Mammary epithelial cell (primary cell): ENCODE measurements around the gene CALHM3.

Source experiments
- EZH2 ChIP-seq: IDR thresholded peaks from 2 replicates; pipeline ENCODE4 v1.6.1; 2012; ENCODE audit warnings: low read length, inconsistent platforms, borderline replicate concordance
- TF ChIP-seq, protein P1 (sequence below), 2 donors: IDR thresholded peaks in 1 of 2; conservative IDR thresholded peaks in 1 of 2; 2 replicates each; pipeline ENCODE4 v1.5.1; 2011 to 2012; ENCODE audit warnings: inconsistent platforms in 2 of 2, low read length in 2 of 2, mild to moderate bottlenecking in 2 of 2, control low read depth in 1 of 2, low read depth in 1 of 2; ENCODE audit not compliant: insufficient read depth in 1 of 2; ENCODE audit errors: extremely low read depth in 1 of 2

DNA sequence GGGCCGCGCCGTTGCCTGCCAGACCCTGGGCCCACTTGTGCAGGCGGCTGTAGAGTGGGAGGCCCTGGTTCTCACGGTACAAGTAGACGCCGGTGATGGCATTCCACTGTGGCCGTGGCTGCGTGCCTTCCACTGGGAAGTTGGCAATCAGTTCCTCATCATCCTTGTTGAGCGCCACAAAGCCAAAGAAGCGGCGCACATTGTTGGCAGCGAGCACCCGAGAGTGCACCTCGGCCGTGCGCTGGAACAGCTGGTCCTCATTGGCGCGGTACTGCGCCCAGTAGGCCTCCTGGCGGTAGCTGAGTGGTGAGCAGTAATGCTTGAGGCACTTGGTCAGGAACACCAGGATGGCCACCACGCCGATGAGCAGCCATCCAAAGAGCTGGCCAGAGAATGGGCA, 31.9 kb downstream of the CALHM3 start:
- TF ChIP-seq, protein P1, sequence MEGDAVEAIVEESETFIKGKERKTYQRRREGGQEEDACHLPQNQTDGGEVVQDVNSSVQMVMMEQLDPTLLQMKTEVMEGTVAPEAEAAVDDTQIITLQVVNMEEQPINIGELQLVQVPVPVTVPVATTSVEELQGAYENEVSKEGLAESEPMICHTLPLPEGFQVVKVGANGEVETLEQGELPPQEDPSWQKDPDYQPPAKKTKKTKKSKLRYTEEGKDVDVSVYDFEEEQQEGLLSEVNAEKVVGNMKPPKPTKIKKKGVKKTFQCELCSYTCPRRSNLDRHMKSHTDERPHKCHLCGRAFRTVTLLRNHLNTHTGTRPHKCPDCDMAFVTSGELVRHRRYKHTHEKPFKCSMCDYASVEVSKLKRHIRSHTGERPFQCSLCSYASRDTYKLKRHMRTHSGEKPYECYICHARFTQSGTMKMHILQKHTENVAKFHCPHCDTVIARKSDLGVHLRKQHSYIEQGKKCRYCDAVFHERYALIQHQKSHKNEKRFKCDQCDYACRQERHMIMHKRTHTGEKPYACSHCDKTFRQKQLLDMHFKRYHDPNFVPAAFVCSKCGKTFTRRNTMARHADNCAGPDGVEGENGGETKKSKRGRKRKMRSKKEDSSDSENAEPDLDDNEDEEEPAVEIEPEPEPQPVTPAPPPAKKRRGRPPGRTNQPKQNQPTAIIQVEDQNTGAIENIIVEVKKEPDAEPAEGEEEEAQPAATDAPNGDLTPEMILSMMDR (conservative IDR thresholded peaks at IDR 0.05 in 1 of 2, IDR thresholded peaks at IDR 0.05 in 1 of 2; ENCODE audit: extremely low read depth in 1 of 2, insufficient read depth in 1 of 2, low read depth in 1 of 2, low read length in 2 of 2), result no peak
- no peak for TF ChIP-seq EZH2
